SH-SY5Y (cell line): ENCODE measurements around the gene XCL2.

Source experiments
- GATA2 ChIP-seq: IDR thresholded peaks from 2 replicates; pipeline ENCODE4 v1.6.1; 2011; ENCODE audit warnings: mild to moderate bottlenecking, low read depth, low read length
- GATA3 ChIP-seq: IDR thresholded peaks from 2 replicates; pipeline ENCODE4 v1.6.1; 2011; ENCODE audit warnings: low read depth, mild to moderate bottlenecking, low read length, moderate library complexity

DNA sequence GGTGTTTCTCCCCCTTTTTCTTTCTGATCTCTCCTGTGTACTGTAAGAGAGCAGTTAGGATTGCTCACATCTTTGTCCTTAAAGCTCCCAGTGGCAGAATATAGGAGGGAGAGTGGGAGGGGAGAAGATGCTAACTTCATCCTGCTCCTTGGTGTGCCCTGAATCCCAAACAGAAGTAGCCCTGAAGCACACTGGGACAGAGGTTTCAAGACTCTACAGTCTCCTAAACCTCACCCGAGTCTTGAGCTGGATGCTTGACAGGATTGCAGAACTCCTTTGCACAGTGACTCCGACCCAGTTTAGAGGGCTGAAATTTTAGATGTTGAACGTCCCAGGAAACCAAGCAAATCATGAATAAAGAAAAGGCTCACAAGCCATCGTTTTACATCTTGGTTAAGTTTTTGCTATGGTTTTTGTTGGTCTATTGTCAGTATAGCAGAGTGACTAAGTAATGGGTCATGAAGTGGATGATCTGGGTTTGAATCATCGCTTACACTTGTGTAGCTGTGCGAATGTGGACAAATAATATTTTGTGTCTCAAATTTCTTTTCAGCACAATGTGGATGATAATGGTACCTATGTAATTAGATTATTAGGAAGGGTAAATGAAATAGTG lies 37.5 kb downstream of the XCL2 start:
- TF ChIP-seq GATA2 (no peak), GATA3 (no peak)
